HCT116 (cell line): ENCODE measurements around the gene GATB. TPM values are rescaled to one million over a fixed set of nuclear protein-coding genes. Genes with fewer than 3 reads are reported as not detected.

Source experiments
- ATAC-seq: fragments of 200-7000 bp; cut with Tn5 transposase; 2 replicates; pipeline ENCODE4 v1.9.1; 2020; ENCODE audit warnings: mild to moderate bottlenecking, moderate library complexity
- BruUV-seq: library from RNA; stranded (reverse); fragments of 400-500 nt; replicated peaks from 2 replicates; lab custom pipeline; 2021; lab: Mats Ljungman, UMichigan
- CTCF ChIA-PET: fragments of 300-600 bp; sonication (Branson Sonifier 250); formaldehyde crosslinking; loops from one replicate; lab custom pipeline; 2021; ENCODE audit warnings: antibody characterized with exemption; lab: Charles Lee
- POLR2A ChIA-PET: fragments of 300-600, 350-600 bp; sonication (Branson Sonifier 250); formaldehyde crosslinking; loops from one replicate; lab custom pipeline; 2021; ENCODE audit warnings: antibody characterized with exemption; lab: Charles Lee
- RAD21 ChIA-PET, 2 experiments: fragments of 300-600 bp; sonication (Branson Sonifier 250); formaldehyde crosslinking; loops; one replicate each; lab custom pipeline; 2023; ENCODE audit warnings: low total read pairs in 2 of 2; ENCODE audit not compliant: uncharacterized antibody in 2 of 2, unreplicated experiment in 2 of 2, low non-redundant PET in 1 of 2; lab: Charles Lee
- DNase-seq: peaks from one replicate; pipeline ENCODE4 v3.0.0-alpha.2; 2010; ENCODE audit warnings: low read depth, low spot score
- H2AFZ ChIP-seq: fragments of 200-600 bp; shearing (Covaris generic), sonication (generic); 2 replicates; pipeline ENCODE4 v1.6.1; 2017; ENCODE audit warnings: low read depth, mixed run types, mixed read lengths, antibody characterized with exemption, low read length; ENCODE audit not compliant: poor library complexity, severe bottlenecking
- H3K27ac ChIP-seq: 2 replicates; pipeline ENCODE4 v1.5.1; 2012; ENCODE audit warnings: low read depth, low read length
- H3K27me3 ChIP-seq: fragments of 200-600 bp; sonication (generic); 2 replicates; pipeline ENCODE4 v1.6.1; 2016; ENCODE audit warnings: mixed run types, low read length, mixed read lengths; ENCODE audit not compliant: insufficient read depth
- H3K36me3 ChIP-seq, 2 experiments: fragments of 200-500 bp in 1 of 2; fragments of 200-600 bp in 1 of 2; sonication (Bioruptor generic) in 1 of 2; sonication (generic) in 1 of 2; 2 replicates each; pipeline versions ENCODE4 v1.5.1 to v1.6.1; 2014 to 2016; ENCODE audit warnings: low read length in 2 of 2, inconsistent platforms in 1 of 2, mixed read lengths in 1 of 2, mixed run types in 1 of 2; ENCODE audit not compliant: insufficient read depth in 2 of 2, control insufficient read depth in 1 of 2
- H3K4me1 ChIP-seq, 2 experiments: fragments of 200-600 bp in 1 of 2; sonication (generic) in 1 of 2; 2 replicates each; pipeline versions ENCODE4 v1.5.1 to v1.6.1; 2012 to 2017; ENCODE audit warnings: low read length in 2 of 2, inconsistent platforms in 1 of 2, mild to moderate bottlenecking in 1 of 2, mixed read lengths in 1 of 2, mixed run types in 1 of 2, moderate library complexity in 1 of 2; ENCODE audit not compliant: insufficient read depth in 2 of 2, control insufficient read depth in 1 of 2
- H3K4me2 ChIP-seq: fragments of 200-600 bp; sonication (generic); 2 replicates; pipeline ENCODE4 v1.6.1; 2017; ENCODE audit warnings: mixed run types, low read length, mixed read lengths
- H3K4me3 ChIP-seq, 2 experiments: fragments of 200-600 bp in 1 of 2; sonication (generic) in 1 of 2; replicated peaks in 1 of 2; 2 replicates each; pipeline ENCODE4 v1.5.1; 2011 to 2016; ENCODE audit warnings: low read length in 2 of 2, control low read depth in 1 of 2, low read depth in 1 of 2, mild to moderate bottlenecking in 1 of 2, mixed read lengths in 1 of 2, mixed run types in 1 of 2
- H3K79me2 ChIP-seq: fragments of 200-600 bp; sonication (generic); 2 replicates; pipeline ENCODE4 v1.6.1; 2017; ENCODE audit warnings: mild to moderate bottlenecking, mixed run types, low read length, moderate library complexity, mixed read lengths; ENCODE audit not compliant: insufficient read depth
- H3K9ac ChIP-seq: fragments of 200-600 bp; sonication (generic); 2 replicates; pipeline ENCODE4 v1.6.1; 2016; ENCODE audit warnings: low read length, mixed read lengths
- H3K9me2 ChIP-seq: fragments of 200-600 bp; sonication (generic), shearing (Covaris generic); 2 replicates; pipeline ENCODE4 v1.6.1; 2017; ENCODE audit warnings: mixed run types, mild to moderate bottlenecking, moderate library complexity; ENCODE audit not compliant: insufficient read depth
- H3K9me3 ChIP-seq, 2 experiments: fragments of 200-500 bp in 1 of 2; fragments of 200-600 bp in 1 of 2; sonication (Bioruptor generic) in 1 of 2; sonication (generic) in 1 of 2; 2 replicates each; pipeline ENCODE4 v1.6.1; 2014 to 2017; ENCODE audit warnings: low read length in 2 of 2, mixed read lengths in 2 of 2, inconsistent platforms in 1 of 2, low read depth in 1 of 2, mild to moderate bottlenecking in 1 of 2, mixed run types in 1 of 2, moderate library complexity in 1 of 2; ENCODE audit not compliant: control insufficient read depth in 1 of 2, insufficient read depth in 1 of 2
- H4K20me1 ChIP-seq: fragments of 200-600 bp; sonication (generic), shearing (Covaris generic); 2 replicates; pipeline ENCODE4 v1.6.1; 2017; ENCODE audit warnings: mixed run types, mild to moderate bottlenecking, moderate library complexity; ENCODE audit not compliant: insufficient read depth
- CBX3 ChIP-seq: IDR thresholded peaks from 2 replicates; pipeline ENCODE4 v1.6.1; 2012; ENCODE audit warnings: low read depth
- CEBPB ChIP-seq: IDR thresholded peaks from 2 replicates; pipeline ENCODE4 v1.6.1; 2012; ENCODE audit warnings: low read depth
- CTCF ChIP-seq, 3 experiments: fragments of 200-600 bp in 1 of 3; sonication (generic) in 1 of 3; IDR thresholded peaks in 2 of 3; conservative IDR thresholded peaks in 1 of 3; 2 replicates each; pipeline ENCODE4 v1.5.1; 2012 to 2017; ENCODE audit warnings: low read depth in 2 of 3, low read length in 2 of 3, antibody characterized with exemption in 1 of 3, borderline replicate concordance in 1 of 3, control low read depth in 1 of 3, mild to moderate bottlenecking in 1 of 3, mixed read lengths in 1 of 3, mixed run types in 1 of 3, moderate library complexity in 1 of 3; ENCODE audit not compliant: insufficient read depth in 1 of 3
- EGR1 ChIP-seq: IDR thresholded peaks from 2 replicates; pipeline ENCODE4 v1.6.1; 2012; ENCODE audit warnings: low read depth
- ELF1 ChIP-seq: IDR thresholded peaks from 2 replicates; pipeline ENCODE4 v1.6.1; 2012; ENCODE audit warnings: low read depth, borderline replicate concordance
- FOSL1 ChIP-seq: IDR thresholded peaks from 2 replicates; pipeline ENCODE4 v1.6.1; 2012; ENCODE audit warnings: low read depth
- JUND ChIP-seq: IDR thresholded peaks from 2 replicates; pipeline ENCODE4 v1.6.1; 2012
- POLR2AphosphoS5 ChIP-seq: IDR thresholded peaks from 2 replicates; pipeline ENCODE4 v1.6.1; 2011; ENCODE audit warnings: mild to moderate bottlenecking, low read depth, low read length, moderate library complexity
- YY1 ChIP-seq: IDR thresholded peaks from 2 replicates; pipeline ENCODE4 v1.6.1; 2011; ENCODE audit warnings: low read length, low read depth, moderate library complexity, mild to moderate bottlenecking; ENCODE audit not compliant: insufficient replicate concordance; ENCODE audit errors: extremely low read depth
- intact Hi-C: fragments of 100-400 bp; cut with micrococcal nuclease; formaldehyde crosslinking; loops from 2 replicates; pipeline ENCODE4 v1.10.0; 2022
- total RNA-seq: library from RNA; stranded (reverse); gene quantifications from one replicate; pipeline ENCODE4 v1.2.1, GENCODE V29; 2021; ENCODE audit not compliant: unreplicated experiment

GATB gene
- total RNA-seq, 1 experiment from 2014 or later = 29.3 TPM

GRCh38 chr4:151652841-151653547 is 107.8 kb downstream of the GATB start:
- H3K36me3 ChIP-seq = no peaks in the 10 kb centered on the region

More at GRCh38 chr4:151652841-151653547, 107.8 kb downstream of the GATB start:
- Histone ChIP-seq H3K9ac (no peak overlapping the region), H3K27ac (no peak overlapping the region), H3K9me2 (no peaks in the 10 kb centered on the region), H2AFZ (no peak overlapping the region), H3K4me2 (no peak overlapping the region), H4K20me1 (no peaks in the 10 kb centered on the region), H3K79me2 (no peaks in the 10 kb centered on the region), H3K4me1 (no peaks in the 10 kb centered on the region), H3K27me3 (no peaks in the 10 kb centered on the region), H3K4me3 (no peak overlapping the region), H3K9me3 (no peaks in the 10 kb centered on the region)
- ChIA-PET POLR2A (interaction anchor here (1.1 kb wide), 1 partner anchor 15 kb away, joined by 3 read pairs; no protein-coding TSS in a partner anchor), CTCF (no interaction called here), RAD21 (no interaction called here)
- no TSS peak for BruUV-seq
- DNase-seq (no peak), ATAC-seq (no peak)
- TF ChIP-seq EGR1 = no peak
- TF ChIP-seq JUND = no peak
- no peak for TF ChIP-seq CEBPB
- TF ChIP-seq CBX3 = no peak
- no peak for TF ChIP-seq ELF1
- TF ChIP-seq CTCF (IDR thresholded peaks at IDR 0.05 in 2 of 3, conservative IDR thresholded peaks at IDR 0.05 in 1 of 3; ENCODE audit: borderline replicate concordance in 1 of 3, insufficient read depth in 1 of 3, low read depth in 2 of 3, low read length in 2 of 3) = no peak
- no peak for TF ChIP-seq POLR2AphosphoS5
- TF ChIP-seq YY1 = no peak
- no peak for TF ChIP-seq FOSL1
- intact Hi-C loops = no loop called here
